Liver (tissue), 9 donors: Measurements from ENCODE around the gene HTR2A. TPM values are rescaled to one million over a fixed set of nuclear protein-coding genes. Genes with fewer than 3 reads are reported as not detected.

ENCODE experiments used
- DNase-seq: peaks from one replicate; pipeline ENCODE4 v3.0.0-alpha.2; 2017; ENCODE audit warnings: low spot score
- H3K27ac ChIP-seq, 2 donors: one replicate each; pipeline ENCODE4 v1.7.0; 2013; ENCODE audit warnings: inconsistent platforms in 2 of 2, low read length in 2 of 2, control low read depth in 1 of 2, low read depth in 1 of 2, mild to moderate bottlenecking in 1 of 2
- H3K27me3 ChIP-seq, 4 donors: one replicate each; pipeline versions ENCODE4 v1.6.1 to v1.7.0; 2013; ENCODE audit warnings: low read length in 3 of 4, inconsistent platforms in 1 of 4, mild to moderate bottlenecking in 1 of 4, moderate library complexity in 1 of 4; ENCODE audit not compliant: control insufficient read depth in 4 of 4, insufficient read depth in 4 of 4
- H3K36me3 ChIP-seq, 4 donors: one replicate each; pipeline versions ENCODE4 v1.6.1 to v1.7.0; 2013; ENCODE audit warnings: low read length in 3 of 4, mild to moderate bottlenecking in 3 of 4, low read depth in 1 of 4, moderate library complexity in 1 of 4; ENCODE audit not compliant: control insufficient read depth in 4 of 4, insufficient read depth in 3 of 4
- H3K4me1 ChIP-seq, 4 donors: one replicate each; pipeline versions ENCODE4 v1.6.1 to v1.7.0; 2013; ENCODE audit warnings: low read length in 3 of 4, mild to moderate bottlenecking in 3 of 4, moderate library complexity in 1 of 4; ENCODE audit not compliant: control insufficient read depth in 4 of 4, insufficient read depth in 4 of 4
- H3K4me3 ChIP-seq, 3 donors: one replicate each; pipeline versions ENCODE4 v1.6.1 to v1.7.0; 2013; ENCODE audit warnings: low read length in 3 of 3, control low read depth in 1 of 3, low read depth in 1 of 3, mild to moderate bottlenecking in 1 of 3
- H3K9ac ChIP-seq, 2 donors: one replicate each; pipeline ENCODE4 v1.7.0; 2013; ENCODE audit warnings: low read length in 2 of 2, mild to moderate bottlenecking in 2 of 2, moderate library complexity in 2 of 2, control low read depth in 1 of 2, low read depth in 1 of 2
- H3K9me3 ChIP-seq, 4 donors: one replicate each; pipeline versions ENCODE4 v1.6.1 to v1.7.0; 2013; ENCODE audit warnings: low read length in 3 of 4; ENCODE audit not compliant: control insufficient read depth in 4 of 4
- FOXA1 ChIP-seq: IDR thresholded peaks from 2 replicates; pipeline ENCODE4 v1.6.1; 2016; ENCODE audit warnings: antibody characterized with exemption
- FOXA2 ChIP-seq: IDR thresholded peaks from 2 replicates; pipeline ENCODE4 v1.6.1; 2016; ENCODE audit warnings: antibody characterized with exemption
- GABPA ChIP-seq, 2 donors: IDR thresholded peaks in 1 of 2; conservative IDR thresholded peaks in 1 of 2; 2 replicates each; pipeline ENCODE4 v1.6.1; 2016; ENCODE audit warnings: antibody characterized with exemption in 2 of 2, mild to moderate bottlenecking in 1 of 2, moderate library complexity in 1 of 2
- HNF4A ChIP-seq, 2 donors: conservative IDR thresholded peaks; 2 replicates each; pipeline ENCODE4 v1.6.1; 2016; ENCODE audit warnings: antibody characterized with exemption in 2 of 2, mild to moderate bottlenecking in 2 of 2
- HNF4G ChIP-seq: IDR thresholded peaks from 2 replicates; pipeline ENCODE4 v1.6.1; 2016; ENCODE audit warnings: antibody characterized with exemption
- JUND ChIP-seq, 2 donors: IDR thresholded peaks; 2 replicates each; pipeline ENCODE4 v1.6.1; 2016; ENCODE audit warnings: antibody characterized with exemption in 2 of 2
- NR2F2 ChIP-seq: IDR thresholded peaks from 2 replicates; pipeline ENCODE4 v1.6.1; 2016; ENCODE audit warnings: antibody characterized with exemption
- RAD21 ChIP-seq, 2 donors: IDR thresholded peaks; 2 replicates each; pipeline ENCODE4 v1.6.1; 2016; ENCODE audit warnings: antibody characterized with exemption in 2 of 2, mild to moderate bottlenecking in 2 of 2
- RXRA ChIP-seq, 2 donors: IDR thresholded peaks; 2 replicates each; pipeline ENCODE4 v1.6.1; 2017 to 2018; ENCODE audit warnings: antibody characterized with exemption in 2 of 2, mild to moderate bottlenecking in 1 of 2
- SP1 ChIP-seq: IDR thresholded peaks from 2 replicates; pipeline ENCODE4 v1.6.1; 2018; ENCODE audit warnings: antibody characterized with exemption, mild to moderate bottlenecking
- WGBS: extraction: QIAGEN DNeasy Blood & Tissue Kit; methylation state at CpG from one replicate; pipeline ENCODE4 v1.1.7; 2013; 5-methylcytosine and 5-hydroxymethylcytosine counted together
- polyA plus RNA-seq, 2 donors: library from polyadenylated mRNA; stranded (reverse) in 1 of 2; unstranded in 1 of 2; fragments of 200-250 nt in 1 of 2; fragments of >200 nt in 1 of 2; fragmentation: Nextera tagmentation in 1 of 2; extraction: Ambion mirVana in 1 of 2; gene quantifications; one replicate each; pipeline versions ENCODE4 v1.2.1 to v1.2.3, GENCODE V29; 2013 to 2015
- total RNA-seq, 2 donors: library from RNA; depleted of rRNA; stranded (reverse); fragments of >200 nt; gene quantifications; one replicate each; pipeline ENCODE4 v1.2.3, GENCODE V29; 2014
- TF ChIP-seq, protein P1 (sequence below): IDR thresholded peaks from 2 replicates; pipeline ENCODE4 v1.6.1; 2016; ENCODE audit warnings: antibody characterized with exemption
- TF ChIP-seq, protein P2 (sequence below): fragments of 150-350 bp; IDR thresholded peaks from 2 replicates; pipeline ENCODE4 v1.5.1; 2017; ENCODE audit warnings: improper control_type of control experiment, low read depth, low read length; ENCODE audit not compliant: missing input control
- TF ChIP-seq, protein P3 (sequence below): IDR thresholded peaks from 2 replicates; pipeline ENCODE4 v1.6.1; 2016; ENCODE audit warnings: antibody characterized with exemption
- TF ChIP-seq, protein P4 (sequence below): IDR thresholded peaks from 2 replicates; pipeline ENCODE4 v1.6.1; 2016; ENCODE audit warnings: antibody characterized with exemption, mild to moderate bottlenecking
- TF ChIP-seq, protein P5 (sequence below): IDR thresholded peaks from 2 replicates; pipeline ENCODE4 v1.6.1; 2016; ENCODE audit warnings: antibody characterized with exemption
- donor health status: healthy.
- donor health status: healthy.
- donor health status: healthy.
- donor health status: healthy.
- donor health status: healthy.

The HTR2A gene
- total and polyA plus RNA-seq, 4 donors: under 0.01 to 0.19 (median 0.19) TPM; not detected in 1

DNA sequence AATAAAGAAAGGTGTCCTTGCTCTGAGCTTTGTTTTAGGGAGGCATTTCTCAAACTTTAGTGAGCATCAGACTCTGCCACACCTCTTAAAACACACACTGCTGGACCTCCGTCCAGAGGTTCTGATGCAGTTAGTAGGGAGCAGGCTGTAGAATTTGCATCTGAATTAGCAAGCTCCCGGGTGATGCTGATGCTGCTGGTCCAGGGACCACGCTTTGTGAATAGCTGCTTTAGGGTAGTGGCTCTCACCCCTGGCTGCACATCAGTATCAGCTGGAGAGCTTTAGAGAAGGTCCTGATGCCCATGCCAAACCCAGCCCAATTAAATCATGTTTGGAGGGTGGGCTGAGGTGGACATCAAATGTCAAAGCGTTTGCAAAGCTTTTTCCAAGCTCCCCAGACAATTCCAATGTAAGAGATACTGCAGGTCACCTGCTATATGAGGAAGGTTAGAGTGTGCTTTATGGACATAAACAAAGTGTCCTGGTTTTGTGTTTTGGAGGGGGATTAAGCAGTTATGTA lies 3.6 kb downstream of the HTR2A start:
- Histone ChIP-seq H3K9me3 (no peaks in the 10 kb centered on the region), H3K4me1 (peaks cover 0 to 13% (median 6%) of the 10 kb centered on the region in 4 donors), H3K36me3 (no peaks in the 10 kb centered on the region), H3K9ac (peak overlapping the region in 1 of 2 donors; percentile 64), H3K4me3 (peak overlapping the region in 2 of 3 donors; percentile 62 to 72), H3K27me3 (no peaks in the 10 kb centered on the region), H3K27ac (no peak overlapping the region)
- WGBS: 45% methylated on average over 4 of the region's 4 CpGs
- TF ChIP-seq NR2F2: no peak
- TF ChIP-seq, protein P1, sequence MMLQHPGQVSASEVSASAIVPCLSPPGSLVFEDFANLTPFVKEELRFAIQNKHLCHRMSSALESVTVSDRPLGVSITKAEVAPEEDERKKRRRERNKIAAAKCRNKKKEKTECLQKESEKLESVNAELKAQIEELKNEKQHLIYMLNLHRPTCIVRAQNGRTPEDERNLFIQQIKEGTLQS: no peak
- no peak for TF ChIP-seq FOXA2
- TF ChIP-seq, protein P2, sequence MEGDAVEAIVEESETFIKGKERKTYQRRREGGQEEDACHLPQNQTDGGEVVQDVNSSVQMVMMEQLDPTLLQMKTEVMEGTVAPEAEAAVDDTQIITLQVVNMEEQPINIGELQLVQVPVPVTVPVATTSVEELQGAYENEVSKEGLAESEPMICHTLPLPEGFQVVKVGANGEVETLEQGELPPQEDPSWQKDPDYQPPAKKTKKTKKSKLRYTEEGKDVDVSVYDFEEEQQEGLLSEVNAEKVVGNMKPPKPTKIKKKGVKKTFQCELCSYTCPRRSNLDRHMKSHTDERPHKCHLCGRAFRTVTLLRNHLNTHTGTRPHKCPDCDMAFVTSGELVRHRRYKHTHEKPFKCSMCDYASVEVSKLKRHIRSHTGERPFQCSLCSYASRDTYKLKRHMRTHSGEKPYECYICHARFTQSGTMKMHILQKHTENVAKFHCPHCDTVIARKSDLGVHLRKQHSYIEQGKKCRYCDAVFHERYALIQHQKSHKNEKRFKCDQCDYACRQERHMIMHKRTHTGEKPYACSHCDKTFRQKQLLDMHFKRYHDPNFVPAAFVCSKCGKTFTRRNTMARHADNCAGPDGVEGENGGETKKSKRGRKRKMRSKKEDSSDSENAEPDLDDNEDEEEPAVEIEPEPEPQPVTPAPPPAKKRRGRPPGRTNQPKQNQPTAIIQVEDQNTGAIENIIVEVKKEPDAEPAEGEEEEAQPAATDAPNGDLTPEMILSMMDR: no peak
- no peak for TF ChIP-seq RXRA (IDR thresholded peaks at IDR 0.05)
- no peak for TF ChIP-seq RAD21 (IDR thresholded peaks at IDR 0.05)
- no peak for TF ChIP-seq HNF4G
- TF ChIP-seq, protein P3, sequence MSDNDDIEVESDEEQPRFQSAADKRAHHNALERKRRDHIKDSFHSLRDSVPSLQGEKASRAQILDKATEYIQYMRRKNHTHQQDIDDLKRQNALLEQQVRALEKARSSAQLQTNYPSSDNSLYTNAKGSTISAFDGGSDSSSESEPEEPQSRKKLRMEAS: no peak
- TF ChIP-seq JUND (IDR thresholded peaks at IDR 0.05): no peak
- DNase-seq: no peak

DNA sequence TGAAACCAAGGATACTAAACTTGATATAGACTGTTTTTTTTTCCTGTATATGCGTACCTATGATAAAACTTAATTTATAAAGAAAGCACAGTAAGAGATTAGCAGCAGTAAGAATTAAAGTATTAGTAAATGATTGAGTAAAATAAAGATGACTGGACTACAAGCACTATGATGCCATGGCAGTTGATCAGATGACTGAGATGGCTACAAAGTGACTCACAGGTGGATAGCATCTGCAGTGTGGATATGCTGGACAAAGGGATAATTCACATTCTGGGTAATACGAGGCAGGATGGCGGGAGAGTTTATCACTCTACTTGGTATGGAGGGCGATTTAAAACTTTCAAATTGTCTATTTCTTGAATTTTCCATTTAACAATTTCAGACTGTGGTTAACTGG lies 11.8 kb downstream of the HTR2A start:
- Histone ChIP-seq H3K27me3 (no peaks in the 10 kb centered on the region), H3K27ac (no peak overlapping the region), H3K9ac (no peak overlapping the region), H3K4me1 (no peaks in the 10 kb centered on the region), H3K36me3 (no peaks in the 10 kb centered on the region), H3K9me3 (no peaks in the 10 kb centered on the region), H3K4me3 (no peak overlapping the region)
- WGBS: 94% methylated on average over 4 of the region's 4 CpGs
- no peak for DNase-seq
- TF ChIP-seq FOXA1 (no peak), GABPA (IDR thresholded peaks at IDR 0.05 in 1 of 2, conservative IDR thresholded peaks at IDR 0.05 in 1 of 2) (no peak), HNF4A (conservative IDR thresholded peaks at IDR 0.05) (no peak), NR2F2 (no peak), SP1 (no peak), RXRA (IDR thresholded peaks at IDR 0.05) (no peak), JUND (IDR thresholded peaks at IDR 0.05) (no peak), HNF4G (no peak), FOXA2 (no peak)
- TF ChIP-seq, protein P4, sequence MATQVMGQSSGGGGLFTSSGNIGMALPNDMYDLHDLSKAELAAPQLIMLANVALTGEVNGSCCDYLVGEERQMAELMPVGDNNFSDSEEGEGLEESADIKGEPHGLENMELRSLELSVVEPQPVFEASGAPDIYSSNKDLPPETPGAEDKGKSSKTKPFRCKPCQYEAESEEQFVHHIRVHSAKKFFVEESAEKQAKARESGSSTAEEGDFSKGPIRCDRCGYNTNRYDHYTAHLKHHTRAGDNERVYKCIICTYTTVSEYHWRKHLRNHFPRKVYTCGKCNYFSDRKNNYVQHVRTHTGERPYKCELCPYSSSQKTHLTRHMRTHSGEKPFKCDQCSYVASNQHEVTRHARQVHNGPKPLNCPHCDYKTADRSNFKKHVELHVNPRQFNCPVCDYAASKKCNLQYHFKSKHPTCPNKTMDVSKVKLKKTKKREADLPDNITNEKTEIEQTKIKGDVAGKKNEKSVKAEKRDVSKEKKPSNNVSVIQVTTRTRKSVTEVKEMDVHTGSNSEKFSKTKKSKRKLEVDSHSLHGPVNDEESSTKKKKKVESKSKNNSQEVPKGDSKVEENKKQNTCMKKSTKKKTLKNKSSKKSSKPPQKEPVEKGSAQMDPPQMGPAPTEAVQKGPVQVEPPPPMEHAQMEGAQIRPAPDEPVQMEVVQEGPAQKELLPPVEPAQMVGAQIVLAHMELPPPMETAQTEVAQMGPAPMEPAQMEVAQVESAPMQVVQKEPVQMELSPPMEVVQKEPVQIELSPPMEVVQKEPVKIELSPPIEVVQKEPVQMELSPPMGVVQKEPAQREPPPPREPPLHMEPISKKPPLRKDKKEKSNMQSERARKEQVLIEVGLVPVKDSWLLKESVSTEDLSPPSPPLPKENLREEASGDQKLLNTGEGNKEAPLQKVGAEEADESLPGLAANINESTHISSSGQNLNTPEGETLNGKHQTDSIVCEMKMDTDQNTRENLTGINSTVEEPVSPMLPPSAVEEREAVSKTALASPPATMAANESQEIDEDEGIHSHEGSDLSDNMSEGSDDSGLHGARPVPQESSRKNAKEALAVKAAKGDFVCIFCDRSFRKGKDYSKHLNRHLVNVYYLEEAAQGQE: no peak
- TF ChIP-seq, protein P3: no peak
- TF ChIP-seq, protein P5, sequence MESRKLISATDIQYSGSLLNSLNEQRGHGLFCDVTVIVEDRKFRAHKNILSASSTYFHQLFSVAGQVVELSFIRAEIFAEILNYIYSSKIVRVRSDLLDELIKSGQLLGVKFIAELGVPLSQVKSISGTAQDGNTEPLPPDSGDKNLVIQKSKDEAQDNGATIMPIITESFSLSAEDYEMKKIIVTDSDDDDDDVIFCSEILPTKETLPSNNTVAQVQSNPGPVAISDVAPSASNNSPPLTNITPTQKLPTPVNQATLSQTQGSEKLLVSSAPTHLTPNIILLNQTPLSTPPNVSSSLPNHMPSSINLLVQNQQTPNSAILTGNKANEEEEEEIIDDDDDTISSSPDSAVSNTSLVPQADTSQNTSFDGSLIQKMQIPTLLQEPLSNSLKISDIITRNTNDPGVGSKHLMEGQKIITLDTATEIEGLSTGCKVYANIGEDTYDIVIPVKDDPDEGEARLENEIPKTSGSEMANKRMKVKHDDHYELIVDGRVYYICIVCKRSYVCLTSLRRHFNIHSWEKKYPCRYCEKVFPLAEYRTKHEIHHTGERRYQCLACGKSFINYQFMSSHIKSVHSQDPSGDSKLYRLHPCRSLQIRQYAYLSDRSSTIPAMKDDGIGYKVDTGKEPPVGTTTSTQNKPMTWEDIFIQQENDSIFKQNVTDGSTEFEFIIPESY: no peak
- TF ChIP-seq, protein P1: no peak
- TF ChIP-seq, protein P2: no peak
